GM12878 (cell line): Measurements from ENCODE around the gene POR. TPM values are rescaled to one million over a fixed set of nuclear protein-coding genes. Genes with fewer than 3 reads are reported as not detected.

Experiments
- ATF2 ChIP-seq: IDR thresholded peaks from 2 replicates; pipeline ENCODE4 v1.6.1; 2012; ENCODE audit warnings: low read length, inconsistent platforms
- CBFB ChIP-seq: IDR thresholded peaks from 2 replicates; pipeline ENCODE4 v1.6.1; 2016; ENCODE audit warnings: antibody characterized with exemption, low read depth
- CHD1 ChIP-seq: IDR thresholded peaks from 2 replicates; pipeline ENCODE4 v1.6.1; 2012; ENCODE audit warnings: low read depth, low read length, improper control_type of control experiment
- CHD4 ChIP-seq: fragments of 200-600 bp; sonication (generic); IDR thresholded peaks from 2 replicates; pipeline ENCODE4 v1.6.1; 2016; ENCODE audit warnings: mild to moderate bottlenecking
- DPF2 ChIP-seq: fragments of 450-650 bp; IDR thresholded peaks from 2 replicates; pipeline ENCODE4 v1.6.1; 2017; ENCODE audit warnings: mild to moderate bottlenecking
- EED ChIP-seq: sonication (generic); IDR thresholded peaks from 2 replicates; pipeline ENCODE4 v1.6.1; 2016; ENCODE audit warnings: antibody characterized with exemption, low read depth
- EGR1 ChIP-seq, 2 experiments: IDR thresholded peaks; 1 replicate in 1 of 2; 2 replicates in 1 of 2; pipeline ENCODE4 v1.6.1; 2011 to 2012; ENCODE audit warnings: low read depth in 2 of 2, low read length in 2 of 2, borderline replicate concordance in 1 of 2, mild to moderate bottlenecking in 1 of 2, moderate library complexity in 1 of 2
- FOXM1 ChIP-seq: IDR thresholded peaks from 2 replicates; pipeline ENCODE4 v1.6.1; 2012; ENCODE audit warnings: low read depth, mild to moderate bottlenecking, inconsistent platforms, low read length, moderate library complexity
- HCFC1 ChIP-seq: fragments of 150-350 bp; IDR thresholded peaks from 2 replicates; pipeline ENCODE4 v1.6.1; 2014; ENCODE audit warnings: low read length
- HDGF ChIP-seq: fragments of 450-650 bp; IDR thresholded peaks from 2 replicates; pipeline ENCODE4 v1.6.1; 2016; ENCODE audit warnings: antibody characterized with exemption
- KDM1A ChIP-seq: fragments of 200-600 bp; sonication (generic); IDR thresholded peaks from 2 replicates; pipeline ENCODE4 v1.6.1; 2016; ENCODE audit warnings: borderline replicate concordance
- MEF2B ChIP-seq: fragments of 450-650 bp; IDR thresholded peaks from 2 replicates; pipeline ENCODE4 v1.6.1; 2018; ENCODE audit warnings: mild to moderate bottlenecking, moderate library complexity; ENCODE audit not compliant: partially characterized antibody, poor library complexity, severe bottlenecking
- MTA2 ChIP-seq: fragments of 450-650 bp; IDR thresholded peaks from 2 replicates; pipeline ENCODE4 v1.6.1; 2016; ENCODE audit warnings: low read depth, mild to moderate bottlenecking, moderate library complexity
- MXI1 ChIP-seq: fragments of 150-350 bp; IDR thresholded peaks from 2 replicates; pipeline ENCODE4 v1.6.1; 2011; ENCODE audit warnings: low read depth, mild to moderate bottlenecking, inconsistent platforms, low read length, improper control_type of control experiment
- NBN ChIP-seq: fragments of 450-650 bp; IDR thresholded peaks from 2 replicates; pipeline ENCODE4 v1.6.1; 2016
- POLR2AphosphoS2 ChIP-seq: IDR thresholded peaks from 2 replicates; pipeline ENCODE4 v1.6.1; 2011; ENCODE audit warnings: low read depth, mild to moderate bottlenecking, low read length, improper control_type of control experiment, moderate library complexity
- RBBP5 ChIP-seq: fragments of 200-600 bp; sonication (generic); conservative IDR thresholded peaks from 2 replicates; pipeline ENCODE4 v1.6.1; 2016
- SMAD5 ChIP-seq: IDR thresholded peaks from 2 replicates; pipeline ENCODE4 v1.6.1; 2016; ENCODE audit warnings: antibody characterized with exemption, low read depth
- SMC3 ChIP-seq: IDR thresholded peaks from 2 replicates; pipeline ENCODE4 v1.6.1; 2011; ENCODE audit warnings: low read length, improper control_type of control experiment, borderline replicate concordance
- YBX1 ChIP-seq: fragments of 450-650 bp; IDR thresholded peaks from 2 replicates; pipeline ENCODE4 v1.6.1; 2016; ENCODE audit warnings: antibody characterized with exemption
- ZBTB33 ChIP-seq: fragments of 450-650 bp; IDR thresholded peaks from 2 replicates; pipeline ENCODE4 v1.6.1; 2017; ENCODE audit warnings: mild to moderate bottlenecking
- ZNF217 ChIP-seq: fragments of 450-650 bp; IDR thresholded peaks from 2 replicates; pipeline ENCODE4 v1.6.1; 2017; ENCODE audit warnings: antibody characterized with exemption, mild to moderate bottlenecking
- ZNF24 ChIP-seq: fragments of 450-650 bp; IDR thresholded peaks from 2 replicates; pipeline ENCODE4 v1.6.1; 2017; ENCODE audit warnings: antibody characterized with exemption, mild to moderate bottlenecking
- polyA plus RNA-seq, 11 experiments: library from polyadenylated mRNA; depleted of rRNA in 4 of 11; unstranded in 6 of 11; stranded (reverse) in 5 of 11; fragments of >200 nt; fragmentation: Nextera tagmentation in 4 of 11; fragmentation: Illumina TruSeq in 1 of 11; extraction: Ambion mirVana in 4 of 11; extraction: Trizol in 1 of 11; gene quantifications; 1 replicate in 1 of 11; 2 replicates in 10 of 11; pipeline versions ENCODE4 v1.2.1 to v1.2.3, GENCODE V29; 2011 to 2016; ENCODE audit warnings: inconsistent platforms in 2 of 11, missing spikeins in 2 of 11, low read depth in 1 of 11
- total RNA-seq, 4 experiments: library from RNA; depleted of rRNA in 3 of 4; stranded (reverse); fragments of >200 nt in 3 of 4; fragmentation: Illumina TruSeq in 1 of 4; extraction: Trizol in 1 of 4; gene quantifications; 2 replicates each; pipeline versions ENCODE4 v1.2.1 to v1.2.3, GENCODE V29; 2013 to 2021
- TF ChIP-seq, protein P1 (sequence below): fragments of 450-650 bp; IDR thresholded peaks from 2 replicates; pipeline ENCODE4 v1.6.1; 2016; ENCODE audit warnings: mild to moderate bottlenecking
- TF ChIP-seq, protein P2 (sequence below): fragments of 450-650 bp; IDR thresholded peaks from 2 replicates; pipeline ENCODE4 v1.6.1; 2017; ENCODE audit warnings: borderline replicate concordance
- TF ChIP-seq, protein P3 (sequence below): fragments of 450-650 bp; IDR thresholded peaks from 2 replicates; pipeline ENCODE4 v1.6.1; 2018; ENCODE audit warnings: mild to moderate bottlenecking, low read depth, moderate library complexity; ENCODE audit not compliant: partially characterized antibody

The POR gene
- total and polyA plus RNA-seq, 10 of the 15 experiments (the other 5 are each of a cell fraction or from before 2014, with no cell fraction given): 2.2 to 75.8 (median 35.9) TPM

- TF ChIP-seq EED (peak; percentile 67), SMAD5 (no peak), ZNF24 (no peak), HDGF (no peak), SMC3 (no peak), YBX1 (no peak), NBN (no peak), CHD1 (no peak), ZNF217 (no peak), MTA2 (peak; percentile 15; the same call in 1 of the 2 replicates), CHD4 (no peak), EGR1 (IDR thresholded peaks at IDR 0.05; ENCODE audit: borderline replicate concordance in 1 of 2, low read depth in 2 of 2, low read length in 2 of 2) (peak in 1 of 2 experiments; percentile 1; a peak in 1 of 3 replicates), RBBP5 (no peak), ATF2 (peak; percentile 54; the same call in 1 of the 2 replicates), POLR2AphosphoS2 (no peak), HCFC1 (no peak), KDM1A (no peak), DPF2 (no peak), CBFB (peak; percentile 63; the same call in 1 of the 2 replicates), FOXM1 (peak; percentile 82; the same call in 1 of the 2 replicates), MXI1 (no peak), ZBTB33 (no peak), MEF2B (no peak)
- TF ChIP-seq, protein P1, sequence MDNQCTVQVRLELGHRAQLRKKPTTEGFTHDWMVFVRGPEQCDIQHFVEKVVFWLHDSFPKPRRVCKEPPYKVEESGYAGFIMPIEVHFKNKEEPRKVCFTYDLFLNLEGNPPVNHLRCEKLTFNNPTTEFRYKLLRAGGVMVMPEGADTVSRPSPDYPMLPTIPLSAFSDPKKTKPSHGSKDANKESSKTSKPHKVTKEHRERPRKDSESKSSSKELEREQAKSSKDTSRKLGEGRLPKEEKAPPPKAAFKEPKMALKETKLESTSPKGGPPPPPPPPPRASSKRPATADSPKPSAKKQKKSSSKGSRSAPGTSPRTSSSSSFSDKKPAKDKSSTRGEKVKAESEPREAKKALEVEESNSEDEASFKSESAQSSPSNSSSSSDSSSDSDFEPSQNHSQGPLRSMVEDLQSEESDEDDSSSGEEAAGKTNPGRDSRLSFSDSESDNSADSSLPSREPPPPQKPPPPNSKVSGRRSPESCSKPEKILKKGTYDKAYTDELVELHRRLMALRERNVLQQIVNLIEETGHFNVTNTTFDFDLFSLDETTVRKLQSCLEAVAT: no peak
- TF ChIP-seq, protein P2, sequence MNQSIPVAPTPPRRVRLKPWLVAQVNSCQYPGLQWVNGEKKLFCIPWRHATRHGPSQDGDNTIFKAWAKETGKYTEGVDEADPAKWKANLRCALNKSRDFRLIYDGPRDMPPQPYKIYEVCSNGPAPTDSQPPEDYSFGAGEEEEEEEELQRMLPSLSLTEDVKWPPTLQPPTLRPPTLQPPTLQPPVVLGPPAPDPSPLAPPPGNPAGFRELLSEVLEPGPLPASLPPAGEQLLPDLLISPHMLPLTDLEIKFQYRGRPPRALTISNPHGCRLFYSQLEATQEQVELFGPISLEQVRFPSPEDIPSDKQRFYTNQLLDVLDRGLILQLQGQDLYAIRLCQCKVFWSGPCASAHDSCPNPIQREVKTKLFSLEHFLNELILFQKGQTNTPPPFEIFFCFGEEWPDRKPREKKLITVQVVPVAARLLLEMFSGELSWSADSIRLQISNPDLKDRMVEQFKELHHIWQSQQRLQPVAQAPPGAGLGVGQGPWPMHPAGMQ: no peak
- TF ChIP-seq, protein P3, sequence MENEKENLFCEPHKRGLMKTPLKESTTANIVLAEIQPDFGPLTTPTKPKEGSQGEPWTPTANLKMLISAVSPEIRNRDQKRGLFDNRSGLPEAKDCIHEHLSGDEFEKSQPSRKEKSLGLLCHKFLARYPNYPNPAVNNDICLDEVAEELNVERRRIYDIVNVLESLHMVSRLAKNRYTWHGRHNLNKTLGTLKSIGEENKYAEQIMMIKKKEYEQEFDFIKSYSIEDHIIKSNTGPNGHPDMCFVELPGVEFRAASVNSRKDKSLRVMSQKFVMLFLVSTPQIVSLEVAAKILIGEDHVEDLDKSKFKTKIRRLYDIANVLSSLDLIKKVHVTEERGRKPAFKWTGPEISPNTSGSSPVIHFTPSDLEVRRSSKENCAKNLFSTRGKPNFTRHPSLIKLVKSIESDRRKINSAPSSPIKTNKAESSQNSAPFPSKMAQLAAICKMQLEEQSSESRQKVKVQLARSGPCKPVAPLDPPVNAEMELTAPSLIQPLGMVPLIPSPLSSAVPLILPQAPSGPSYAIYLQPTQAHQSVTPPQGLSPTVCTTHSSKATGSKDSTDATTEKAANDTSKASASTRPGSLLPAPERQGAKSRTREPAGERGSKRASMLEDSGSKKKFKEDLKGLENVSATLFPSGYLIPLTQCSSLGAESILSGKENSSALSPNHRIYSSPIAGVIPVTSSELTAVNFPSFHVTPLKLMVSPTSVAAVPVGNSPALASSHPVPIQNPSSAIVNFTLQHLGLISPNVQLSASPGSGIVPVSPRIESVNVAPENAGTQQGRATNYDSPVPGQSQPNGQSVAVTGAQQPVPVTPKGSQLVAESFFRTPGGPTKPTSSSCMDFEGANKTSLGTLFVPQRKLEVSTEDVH: no peak
Measured at GRCh38 chr7:75928568-75928914, 13.6 kb downstream of the POR start (continued).
